Endothelial cell (in vitro differentiated cells): Measurements from ENCODE around the gene FTH1. TPM values are rescaled to one million over a fixed set of nuclear protein-coding genes. Genes with fewer than 3 reads are reported as not detected.

Source experiments
- DNase-seq: peaks from one replicate; pipeline ENCODE4 v3.0.0; 2021; ENCODE audit warnings: low spot score
- H3K27ac Mint-ChIP-seq: one replicate; pipeline ENCODE4 v1.8.0; 2021; ENCODE audit warnings: mixed read lengths, inconsistent platforms; ENCODE audit not compliant: unreplicated experiment
- H3K27me3 Mint-ChIP-seq: one replicate; pipeline ENCODE4 v1.8.0; 2021; ENCODE audit warnings: mild to moderate bottlenecking, moderate library complexity, mixed read lengths, inconsistent platforms; ENCODE audit not compliant: unreplicated experiment
- H3K36me3 Mint-ChIP-seq: one replicate; pipeline ENCODE4 v1.8.0; 2021; ENCODE audit warnings: mild to moderate bottlenecking, low read depth, mixed read lengths, inconsistent platforms; ENCODE audit not compliant: unreplicated experiment
- H3K4me1 Mint-ChIP-seq: one replicate; pipeline ENCODE4 v1.8.0; 2021; ENCODE audit warnings: mild to moderate bottlenecking, mixed read lengths, inconsistent platforms; ENCODE audit not compliant: unreplicated experiment
- H3K4me3 Mint-ChIP-seq: one replicate; pipeline ENCODE4 v1.8.0; 2021; ENCODE audit warnings: mild to moderate bottlenecking, mixed read lengths, inconsistent platforms; ENCODE audit not compliant: unreplicated experiment
- H3K9me3 Mint-ChIP-seq: one replicate; pipeline ENCODE4 v1.8.0; 2021; ENCODE audit warnings: mixed read lengths, inconsistent platforms; ENCODE audit not compliant: unreplicated experiment
- total RNA-seq: library from RNA; stranded (reverse); fragmentation: NEBNext Ultra II Directional; extraction: Animal tissue kit (Norgen Biotek cat#: 25700); gene quantifications from one replicate; pipeline ENCODE4 v1.2.1, GENCODE V29; 2021; ENCODE audit not compliant: unreplicated experiment
- TF ChIP-seq, protein P1 (sequence below): fragments of 200-600 bp; sonication (generic); IDR thresholded peaks from one replicate; pipeline ENCODE4 v1.5.0; 2021; ENCODE audit warnings: antibody characterized with exemption; ENCODE audit not compliant: unreplicated experiment

The FTH1 gene
- total RNA-seq, 1 donor from 2014 or later: 837 TPM

DNA sequence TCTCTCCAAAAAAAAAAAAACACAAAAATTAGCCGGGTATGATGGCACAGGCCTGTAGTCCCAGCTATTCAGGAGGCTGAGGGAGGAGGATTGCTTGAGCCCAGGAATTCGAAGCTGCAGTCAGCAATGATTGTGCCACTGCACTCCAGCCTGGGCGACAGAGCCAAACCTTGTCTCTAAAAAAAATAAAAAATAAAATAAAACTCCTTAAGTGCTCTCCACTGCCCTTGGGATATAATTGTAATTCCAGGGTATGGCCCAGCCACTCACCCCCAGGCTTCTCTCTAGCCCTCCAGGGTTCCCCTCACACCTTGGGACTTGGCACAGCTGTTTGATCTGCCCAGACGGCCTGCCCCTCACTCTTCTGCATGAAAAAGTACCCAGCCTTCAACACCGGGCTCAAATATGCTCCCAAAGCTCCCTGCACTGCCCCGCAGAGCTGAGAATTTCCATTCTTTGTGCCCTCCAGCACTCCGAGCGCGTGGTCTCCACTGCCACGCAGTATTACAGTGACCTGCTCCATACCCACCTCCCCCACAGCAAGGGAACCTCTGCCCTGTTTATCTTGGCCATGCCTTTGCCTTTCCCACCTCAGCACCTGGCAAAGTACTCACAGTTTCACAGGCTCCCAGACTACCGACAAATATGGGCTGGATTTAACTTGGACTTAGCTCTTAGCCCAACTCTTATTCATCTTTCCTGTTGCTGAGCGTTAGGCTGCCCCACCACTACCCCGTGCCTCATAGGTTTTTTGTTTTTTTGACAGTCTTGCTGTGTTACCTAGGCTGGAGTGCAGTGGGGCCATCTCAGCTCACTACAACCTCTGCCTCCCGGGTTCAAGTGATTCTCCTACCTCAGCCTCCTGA, 7.6 kb upstream of the FTH1 start:
- H3K4me3 Mint-ChIP-seq: no peak overlapping the region
- peak overlapping the region; percentile 3 for H3K27ac Mint-ChIP-seq
- TF ChIP-seq, protein P1, sequence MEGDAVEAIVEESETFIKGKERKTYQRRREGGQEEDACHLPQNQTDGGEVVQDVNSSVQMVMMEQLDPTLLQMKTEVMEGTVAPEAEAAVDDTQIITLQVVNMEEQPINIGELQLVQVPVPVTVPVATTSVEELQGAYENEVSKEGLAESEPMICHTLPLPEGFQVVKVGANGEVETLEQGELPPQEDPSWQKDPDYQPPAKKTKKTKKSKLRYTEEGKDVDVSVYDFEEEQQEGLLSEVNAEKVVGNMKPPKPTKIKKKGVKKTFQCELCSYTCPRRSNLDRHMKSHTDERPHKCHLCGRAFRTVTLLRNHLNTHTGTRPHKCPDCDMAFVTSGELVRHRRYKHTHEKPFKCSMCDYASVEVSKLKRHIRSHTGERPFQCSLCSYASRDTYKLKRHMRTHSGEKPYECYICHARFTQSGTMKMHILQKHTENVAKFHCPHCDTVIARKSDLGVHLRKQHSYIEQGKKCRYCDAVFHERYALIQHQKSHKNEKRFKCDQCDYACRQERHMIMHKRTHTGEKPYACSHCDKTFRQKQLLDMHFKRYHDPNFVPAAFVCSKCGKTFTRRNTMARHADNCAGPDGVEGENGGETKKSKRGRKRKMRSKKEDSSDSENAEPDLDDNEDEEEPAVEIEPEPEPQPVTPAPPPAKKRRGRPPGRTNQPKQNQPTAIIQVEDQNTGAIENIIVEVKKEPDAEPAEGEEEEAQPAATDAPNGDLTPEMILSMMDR: no peak
- H3K4me1 Mint-ChIP-seq: peaks cover 23% of the 10 kb centered on the region
- H3K27me3 Mint-ChIP-seq: peaks cover 11% of the 10 kb centered on the region
- no peak for DNase-seq
- H3K36me3 Mint-ChIP-seq: no peaks in the 10 kb centered on the region
- H3K9me3 Mint-ChIP-seq: no peaks in the 10 kb centered on the region

GRCh38 chr11:61973476-61974162, 6.2 kb upstream of the FTH1 start:
- peaks cover 25% of the 10 kb centered on the region for H3K4me1 Mint-ChIP-seq
- no peak for DNase-seq
- peaks cover 8% of the 10 kb centered on the region for H3K27me3 Mint-ChIP-seq

DNA sequence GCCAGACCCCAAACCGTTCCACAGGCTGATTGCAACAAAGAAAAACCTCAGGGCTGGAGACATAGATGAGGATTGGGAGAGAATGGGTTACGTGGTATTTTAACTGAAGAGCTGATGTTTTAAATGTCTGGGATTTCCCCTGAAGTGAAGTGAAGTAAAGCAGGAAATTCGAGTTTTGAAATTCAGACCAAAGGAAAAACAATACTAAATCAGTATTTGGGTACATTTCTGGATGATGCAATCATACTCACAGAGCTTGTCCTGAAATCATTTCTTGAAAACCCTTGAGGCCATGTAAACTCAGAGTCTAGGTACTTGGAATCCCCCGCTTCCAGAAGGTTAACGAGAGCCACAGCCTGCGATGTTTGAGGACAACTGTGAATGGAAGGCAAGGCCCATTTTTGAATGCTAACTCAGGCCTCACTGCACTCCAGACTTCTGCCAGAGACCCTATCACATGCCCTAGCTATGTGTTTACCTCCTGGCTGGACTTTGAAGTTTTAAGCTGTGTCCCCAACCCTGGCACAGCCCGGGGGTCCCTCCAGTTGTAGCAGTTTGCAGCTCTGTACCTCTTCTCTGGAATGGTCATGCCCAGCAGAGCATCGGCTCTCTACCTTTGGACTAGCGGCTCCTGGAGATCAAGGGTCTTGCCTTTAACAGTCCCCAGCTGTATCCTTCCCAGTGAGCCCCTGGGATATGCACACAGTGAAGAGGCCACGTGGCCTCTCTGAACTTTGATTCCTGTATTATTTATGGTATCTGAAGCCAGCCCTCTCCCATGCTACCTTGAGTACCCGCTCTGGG, 5.4 kb upstream of the FTH1 start:
- Mint-ChIP-seq H3K36me3 (no peaks in the 10 kb centered on the region), H3K27ac (no peak overlapping the region), H3K9me3 (no peaks in the 10 kb centered on the region), H3K4me1 (peaks cover 25% of the 10 kb centered on the region), H3K4me3 (peak overlapping the region; percentile 33), H3K27me3 (peaks cover 8% of the 10 kb centered on the region)
- no peak for DNase-seq
- TF ChIP-seq, protein P1: no peak

More at GRCh38 chr11:61973476-61974162, 6.2 kb upstream of the FTH1 start:
- H3K27ac Mint-ChIP-seq: peak overlapping the region; percentile 48
- H3K9me3 Mint-ChIP-seq: no peaks in the 10 kb centered on the region
- no peak overlapping the region for H3K4me3 Mint-ChIP-seq
- no peaks in the 10 kb centered on the region for H3K36me3 Mint-ChIP-seq
- TF ChIP-seq, protein P1: no peak

DNA sequence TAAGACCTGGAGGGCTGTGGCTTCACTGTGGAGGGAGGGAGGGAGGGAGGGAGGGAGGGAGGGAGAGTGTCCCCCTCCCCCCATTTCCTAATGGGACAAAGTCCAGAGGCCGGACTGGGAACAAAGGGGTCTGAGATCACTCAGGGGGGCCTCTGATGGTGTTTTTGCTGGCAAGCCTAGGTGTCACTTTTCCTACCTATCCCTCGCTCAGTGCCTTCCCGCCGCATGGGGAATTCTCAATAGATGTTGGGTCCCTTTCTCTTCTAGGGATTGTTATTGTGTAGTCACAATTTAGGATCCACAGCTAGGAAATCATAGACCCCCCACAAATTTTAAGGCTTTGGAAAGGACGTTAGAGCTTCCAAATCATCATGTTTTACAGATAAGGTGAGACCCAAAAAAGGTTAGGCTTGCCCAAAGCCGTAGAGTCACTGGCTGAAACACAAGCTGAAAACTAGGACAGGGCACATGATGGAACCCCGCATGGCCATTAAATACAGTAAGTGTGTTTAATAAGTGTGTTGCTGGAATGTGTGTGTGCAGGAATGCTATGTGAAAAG, 4.8 kb upstream of the FTH1 start:
- H3K4me1 Mint-ChIP-seq: peaks cover 25% of the 10 kb centered on the region
- TF ChIP-seq, protein P1: no peak
- H3K27me3 Mint-ChIP-seq: peaks cover 8% of the 10 kb centered on the region
- no peaks in the 10 kb centered on the region for H3K9me3 Mint-ChIP-seq
- no peaks in the 10 kb centered on the region for H3K36me3 Mint-ChIP-seq
- H3K27ac Mint-ChIP-seq: no peak overlapping the region
- peak overlapping the region; percentile 33 for H3K4me3 Mint-ChIP-seq
- DNase-seq: no peak
